Motor neuron (in vitro differentiated cells): ENCODE data around the gene PRTG. TPM values are rescaled to one million over a fixed set of nuclear protein-coding genes. Genes with fewer than 3 reads are reported as not detected.

Experiments
- total RNA-seq, 8 experiments: library from RNA; unstranded; fragments of 300-600 nt; gene quantifications; 2 replicates each; pipeline versions ENCODE4 v1.2.3 to v1.2.4, GENCODE V29; 2022

The PRTG gene
- total RNA-seq, 8 experiments from 2014 or later: 0.31 to 65.0 (median 14.9) TPM

Other genes with a start within 250 kb of the PRTG start
- gene DNAAF4, start 234.9 kb downstream of the PRTG start, total RNA-seq: 10 to 100 TPM in 1 of 8 experiments, 1 to 10 TPM in 7; 4.1 to 19.6 (median 6.0) TPM
- 10 to 100 TPM in 5 of 8 experiments, 1 to 10 TPM in 3; 1.1 to 29.4 (median 14.9) TPM for gene PYGO1, start 154.8 kb downstream of the PRTG start, total RNA-seq